Stomach (tissue), 4 donors: ENCODE results near the gene PIM3.

Experiments
- POLR2A ChIP-seq, 4 donors: fragments of 450-650 bp; IDR thresholded peaks; one replicate each; pipeline ENCODE4 v1.6.1; 2016; ENCODE audit warnings: antibody characterized with exemption in 4 of 4, control low read depth in 2 of 4, mild to moderate bottlenecking in 1 of 4, moderate library complexity in 1 of 4
- POLR2AphosphoS5 ChIP-seq, 3 donors: sonication (generic); formaldehyde crosslinking; IDR thresholded peaks; one replicate each; pipeline ENCODE4 v1.6.1; 2016; ENCODE audit warnings: antibody characterized with exemption in 3 of 3

DNA sequence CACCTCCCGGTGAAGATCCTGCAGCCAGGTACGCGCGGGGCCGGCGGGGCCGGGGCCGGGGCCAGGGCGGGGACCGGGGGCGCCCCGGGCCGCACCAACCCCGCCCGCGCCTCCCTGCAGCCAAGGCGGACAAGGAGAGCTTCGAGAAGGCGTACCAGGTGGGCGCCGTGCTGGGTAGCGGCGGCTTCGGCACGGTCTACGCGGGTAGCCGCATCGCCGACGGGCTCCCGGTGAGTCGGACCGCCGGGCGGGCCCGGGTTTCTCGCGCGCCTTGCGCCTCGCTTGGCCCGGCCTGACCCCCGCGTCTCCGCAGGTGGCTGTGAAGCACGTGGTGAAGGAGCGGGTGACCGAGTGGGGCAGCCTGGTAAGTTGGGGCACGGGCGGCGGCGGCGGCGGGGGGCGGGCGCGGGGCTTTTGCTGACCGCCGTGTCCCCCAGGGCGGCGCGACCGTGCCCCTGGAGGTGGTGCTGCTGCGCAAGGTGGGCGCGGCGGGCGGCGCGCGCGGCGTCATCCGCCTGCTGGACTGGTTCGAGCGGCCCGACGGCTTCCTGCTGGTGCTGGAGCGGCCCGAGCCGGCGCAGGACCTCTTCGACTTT, 531 bp downstream of the PIM3 start:
- TF ChIP-seq POLR2A (IDR thresholded peaks at IDR 0.05) (no peak), POLR2AphosphoS5 (IDR thresholded peaks at IDR 0.05) (no peak)
